Measurements from ENCODE around the gene DYRK2.

DNA sequence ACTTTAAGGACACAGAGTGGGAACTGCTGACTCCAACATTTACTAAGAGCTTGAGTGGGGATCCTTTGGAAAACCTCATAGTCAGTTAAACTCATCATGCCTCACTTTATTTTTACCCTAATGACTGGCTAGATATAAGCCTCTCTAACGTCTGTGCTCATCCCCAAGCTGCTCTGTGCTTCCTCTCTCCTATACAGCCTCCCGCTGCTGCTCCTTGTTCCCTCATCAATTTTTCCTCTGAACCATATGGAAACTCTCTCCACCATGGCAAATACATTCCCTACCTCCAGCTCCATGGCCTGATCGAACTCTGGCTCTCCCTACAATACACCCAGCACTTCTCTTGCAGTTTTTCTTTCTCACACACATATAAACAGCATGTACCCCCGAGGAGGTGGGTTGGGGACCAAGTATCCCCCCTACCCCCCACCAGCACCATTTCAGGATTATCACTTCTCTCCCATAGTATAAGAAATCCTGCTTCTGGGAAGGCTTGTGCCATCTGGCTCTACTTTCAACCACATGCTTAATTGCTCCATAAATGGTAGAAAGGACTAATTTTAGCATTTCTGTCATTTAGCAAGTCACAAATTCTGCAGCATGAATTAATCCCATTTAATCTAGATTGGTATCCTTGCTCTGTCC lies 39.2 kb upstream of the DYRK2 start:
- TF ChIP-seq, protein P1, sequence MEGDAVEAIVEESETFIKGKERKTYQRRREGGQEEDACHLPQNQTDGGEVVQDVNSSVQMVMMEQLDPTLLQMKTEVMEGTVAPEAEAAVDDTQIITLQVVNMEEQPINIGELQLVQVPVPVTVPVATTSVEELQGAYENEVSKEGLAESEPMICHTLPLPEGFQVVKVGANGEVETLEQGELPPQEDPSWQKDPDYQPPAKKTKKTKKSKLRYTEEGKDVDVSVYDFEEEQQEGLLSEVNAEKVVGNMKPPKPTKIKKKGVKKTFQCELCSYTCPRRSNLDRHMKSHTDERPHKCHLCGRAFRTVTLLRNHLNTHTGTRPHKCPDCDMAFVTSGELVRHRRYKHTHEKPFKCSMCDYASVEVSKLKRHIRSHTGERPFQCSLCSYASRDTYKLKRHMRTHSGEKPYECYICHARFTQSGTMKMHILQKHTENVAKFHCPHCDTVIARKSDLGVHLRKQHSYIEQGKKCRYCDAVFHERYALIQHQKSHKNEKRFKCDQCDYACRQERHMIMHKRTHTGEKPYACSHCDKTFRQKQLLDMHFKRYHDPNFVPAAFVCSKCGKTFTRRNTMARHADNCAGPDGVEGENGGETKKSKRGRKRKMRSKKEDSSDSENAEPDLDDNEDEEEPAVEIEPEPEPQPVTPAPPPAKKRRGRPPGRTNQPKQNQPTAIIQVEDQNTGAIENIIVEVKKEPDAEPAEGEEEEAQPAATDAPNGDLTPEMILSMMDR (conservative IDR thresholded peaks at IDR 0.05; ENCODE audit: low read depth, low read length): no peak
- TF ChIP-seq EZH2 (IDR thresholded peaks at IDR 0.05; ENCODE audit: low read length, unreplicated experiment): no peak
